HG02981 (cell line): Measurements from ENCODE around the gene OSGEP.

Source experiments
- ATAC-seq: cut with Tn5 transposase; IDR thresholded peaks from one replicate; pipeline ENCODE4 v1.9.1; 2021; ENCODE audit warnings: mild to moderate bottlenecking, moderate library complexity; ENCODE audit not compliant: unreplicated experiment

The OSGEP gene

GRCh38 chr14:20434701-20435581, 19.7 kb downstream of the OSGEP start:
- no peak for ATAC-seq

GRCh38 chr14:20429801-20430669, 24.6 kb downstream of the OSGEP start:
- ATAC-seq, result no peak

- no peak for ATAC-seq
Observed at GRCh38 chr14:20428802-20429201, 25.8 kb downstream of the OSGEP start.

DNA sequence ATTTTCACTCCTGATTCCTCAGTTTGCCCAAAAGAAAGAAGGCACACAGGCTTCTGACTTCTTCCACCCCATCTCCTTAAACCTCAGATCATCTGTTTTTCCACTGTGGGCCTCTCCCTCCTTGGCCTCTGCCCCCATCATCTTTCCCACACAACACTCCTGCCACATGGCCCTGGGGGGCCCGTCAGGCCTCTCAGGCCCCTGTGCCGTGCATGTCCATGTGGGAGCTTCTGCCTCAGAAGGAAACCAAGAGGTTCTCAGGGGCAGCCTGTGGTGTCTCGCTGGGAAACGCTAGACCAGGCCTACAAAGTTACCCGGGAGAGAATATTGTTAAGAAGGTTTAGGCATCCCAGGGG, 26.6 kb downstream of the OSGEP start:
- ATAC-seq, result peak; percentile 27

GRCh38 chr14:20427231-20428009, 27.2 kb downstream of the OSGEP start:
- peak; percentile 77 for ATAC-seq

GRCh38 chr14:20424851-20425250, 29.8 kb downstream of the OSGEP start:
- no peak for ATAC-seq

GRCh38 chr14:20422886-20423285, 31.7 kb downstream of the OSGEP start:
- no peak for ATAC-seq

DNA sequence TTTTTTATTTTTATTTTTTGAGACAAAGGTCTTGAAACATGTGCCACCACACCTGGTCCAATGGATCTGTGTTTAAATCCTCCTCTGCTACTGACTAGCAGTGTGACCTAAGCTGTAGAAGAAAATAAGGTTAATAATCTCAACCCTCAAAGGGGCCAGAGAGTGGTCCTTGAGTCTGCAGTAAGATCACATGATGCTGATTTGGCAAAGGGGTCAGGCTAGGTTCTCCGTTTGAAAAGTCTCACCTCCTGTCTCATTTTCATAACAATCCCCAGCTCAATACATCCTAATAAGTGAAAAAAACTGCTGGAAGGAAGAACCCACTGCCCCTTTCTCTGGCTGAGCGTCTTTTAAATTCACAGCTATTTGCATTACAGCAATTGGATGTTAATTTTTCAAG, 33.3 kb downstream of the OSGEP start:
- ATAC-seq, result no peak

DNA sequence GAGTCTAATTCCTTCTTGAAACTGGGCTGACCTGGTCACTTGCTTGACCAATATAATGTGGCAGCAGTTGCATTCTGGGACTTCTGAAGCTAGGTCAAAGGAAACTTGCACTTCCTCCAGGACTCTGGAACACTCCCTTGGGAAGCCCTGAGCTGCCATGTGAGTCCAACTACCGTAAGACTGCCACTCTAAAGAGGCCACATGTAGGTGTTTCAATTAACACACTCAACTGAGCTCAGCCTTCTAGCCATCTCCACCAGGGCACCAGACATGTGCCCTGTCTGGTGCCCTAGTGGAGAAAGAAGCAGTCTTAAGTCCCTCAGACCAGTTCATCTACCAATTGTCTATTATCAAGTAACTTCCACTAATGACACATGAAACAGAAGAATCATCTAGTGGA, 35.2 kb downstream of the OSGEP start:
- no peak for ATAC-seq

DNA sequence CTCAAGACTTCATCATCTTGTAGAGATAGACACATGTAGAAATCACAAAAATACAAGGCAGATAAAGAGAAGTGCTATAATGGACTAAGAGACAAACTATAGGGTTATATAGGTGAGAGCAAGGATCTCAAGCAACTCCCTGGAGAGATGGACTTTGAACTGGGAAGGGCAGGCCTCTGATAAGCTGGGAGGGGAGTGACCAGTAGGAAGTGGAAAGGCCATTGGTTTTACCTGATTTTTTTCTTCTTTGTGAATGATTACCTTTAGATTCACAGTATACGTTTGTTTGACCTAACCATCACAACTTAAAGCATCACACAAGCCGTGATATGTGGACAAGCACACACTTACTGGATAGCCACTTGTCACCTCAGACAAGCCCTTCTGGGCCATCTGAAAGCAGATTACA, 36.1 kb downstream of the OSGEP start:
- ATAC-seq, result no peak

- ATAC-seq, result no peak
Observed at GRCh38 chr14:20417250-20418186, 37.1 kb downstream of the OSGEP start.

- ATAC-seq, result no peak
Observed at GRCh38 chr14:20416223-20416622, 38.4 kb downstream of the OSGEP start.

GRCh38 chr14:20415782-20416206, 38.8 kb downstream of the OSGEP start:
- no peak for ATAC-seq

- no peak for ATAC-seq
Observed at GRCh38 chr14:20413744-20414082, 40.9 kb downstream of the OSGEP start.

GRCh38 chr14:20412876-20413743, 41.5 kb downstream of the OSGEP start, which contains the start of gene TEP1:
Gene TEP1, minus strand, starts transcription at chr14:20413501. Its CDS starts 5,062 bp downstream, at chr14:20408439.
- ATAC-seq, result peak; percentile 53

- ATAC-seq, result peak; percentile 70
Observed at GRCh38 chr14:20412411-20412810, 42.2 kb downstream of the OSGEP start.

- no peak for ATAC-seq
Observed at GRCh38 chr14:20409226-20409625, 45.4 kb downstream of the OSGEP start.

GRCh38 chr14:20403521-20403920, 51.1 kb downstream of the OSGEP start:
- ATAC-seq, result no peak

DNA sequence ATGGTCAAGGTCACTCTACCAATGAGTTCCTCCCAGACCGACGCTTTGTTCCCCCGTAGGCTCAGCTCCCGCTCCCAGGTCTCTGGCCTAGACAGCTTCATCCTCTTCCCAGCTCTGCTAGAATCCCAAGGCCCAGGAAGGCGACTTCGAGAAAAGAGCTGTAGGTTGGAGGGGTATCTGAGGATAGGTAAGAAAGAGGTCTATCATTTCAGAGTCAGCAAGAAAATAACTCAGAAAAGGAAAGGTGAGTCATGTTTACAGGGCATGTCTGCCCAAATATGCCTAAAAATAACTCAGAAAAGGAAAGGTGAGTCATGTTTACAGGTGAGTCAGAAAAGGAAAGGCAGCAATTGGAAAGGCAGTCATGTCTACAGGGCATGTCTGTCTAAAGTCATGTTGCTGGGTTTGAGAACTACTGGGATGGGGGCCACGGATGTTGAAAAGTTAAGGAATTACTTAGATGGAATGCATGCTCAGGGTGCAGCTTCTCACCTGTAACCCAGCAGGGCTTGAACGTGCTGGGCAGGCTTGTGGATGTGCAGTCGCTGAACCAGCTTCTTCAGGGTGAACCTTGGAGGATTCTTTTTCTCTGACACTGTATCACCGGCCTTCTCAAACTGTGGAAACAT, 53.5 kb downstream of the OSGEP start:
- no peak for ATAC-seq
